Muscle layer of colon (tissue), 2 donors: Measurements from ENCODE around the gene GNAI2.

ENCODE experiments used
- H3K27ac ChIP-seq: one replicate; pipeline ENCODE4 v1.7.0; 2013; ENCODE audit warnings: low read depth, mild to moderate bottlenecking, low read length, moderate library complexity
- H3K27me3 ChIP-seq, 2 donors: one replicate each; pipeline ENCODE4 v1.7.0; 2013; ENCODE audit warnings: low read length in 2 of 2, mild to moderate bottlenecking in 2 of 2; ENCODE audit not compliant: insufficient read depth in 2 of 2, control insufficient read depth in 1 of 2
- H3K36me3 ChIP-seq: one replicate; pipeline ENCODE4 v1.7.0; 2013; ENCODE audit warnings: mild to moderate bottlenecking, low read length; ENCODE audit not compliant: insufficient read depth
- H3K4me1 ChIP-seq: one replicate; pipeline ENCODE4 v1.7.0; 2013; ENCODE audit warnings: mild to moderate bottlenecking, low read length; ENCODE audit not compliant: insufficient read depth
- H3K4me3 ChIP-seq, 2 donors: one replicate each; pipeline ENCODE4 v1.7.0; 2013; ENCODE audit warnings: low read length in 2 of 2, low read depth in 1 of 2, mild to moderate bottlenecking in 1 of 2, moderate library complexity in 1 of 2
- H3K9ac ChIP-seq: one replicate; pipeline ENCODE4 v1.7.0; 2013; ENCODE audit warnings: low read length
- H3K9me3 ChIP-seq: one replicate; pipeline ENCODE4 v1.7.0; 2013; ENCODE audit warnings: mild to moderate bottlenecking, low read length
- donor health status: abdominal sarcoma.
- donor health status: Adenocarcinoma of cecum.

GNAI2 gene

GRCh38 chr3:50194903-50195500 is 41.0 kb upstream of the GNAI2 start:
- H3K4me3 ChIP-seq: peak overlapping the region in 1 of 2 donors; percentile 23
- H3K27ac ChIP-seq: no peak overlapping the region
- peaks cover 31 to 42% of the 10 kb centered on the region in 2 donors for H3K27me3 ChIP-seq

GRCh38 chr3:50195501-50196252 is 40.3 kb upstream of the GNAI2 start:
- Histone ChIP-seq H3K4me3 (no peak overlapping the region), H3K9me3 (no peaks in the 10 kb centered on the region), H3K9ac (no peak overlapping the region), H3K36me3 (no peaks in the 10 kb centered on the region), H3K4me1 (peaks cover 14% of the 10 kb centered on the region), H3K27me3 (peaks cover 31 to 42% of the 10 kb centered on the region in 2 donors), H3K27ac (no peak overlapping the region)

More at GRCh38 chr3:50194903-50195500, 41.0 kb upstream of the GNAI2 start:
- H3K36me3 ChIP-seq: no peaks in the 10 kb centered on the region
- no peak overlapping the region for H3K9ac ChIP-seq
- H3K9me3 ChIP-seq: no peaks in the 10 kb centered on the region
- H3K4me1 ChIP-seq: peaks cover 14% of the 10 kb centered on the region

GRCh38 chr3:50196253-50196801 is 39.7 kb upstream of the GNAI2 start:
- Histone ChIP-seq H3K9ac (no peak overlapping the region), H3K36me3 (no peaks in the 10 kb centered on the region), H3K9me3 (no peaks in the 10 kb centered on the region), H3K4me1 (peaks cover 14% of the 10 kb centered on the region), H3K27ac (no peak overlapping the region), H3K4me3 (no peak overlapping the region), H3K27me3 (peaks cover 31 to 48% of the 10 kb centered on the region in 2 donors)

GRCh38 chr3:50201573-50202315 is 34.3 kb upstream of the GNAI2 start:
- H3K4me1 ChIP-seq: no peaks in the 10 kb centered on the region
- H3K9ac ChIP-seq: no peak overlapping the region
- no peak overlapping the region for H3K4me3 ChIP-seq
- no peaks in the 10 kb centered on the region for H3K36me3 ChIP-seq
- H3K27ac ChIP-seq: no peak overlapping the region
- H3K27me3 ChIP-seq: peaks cover 24 to 55% of the 10 kb centered on the region in 2 donors
- no peaks in the 10 kb centered on the region for H3K9me3 ChIP-seq

GRCh38 chr3:50202353-50203112 is 33.5 kb upstream of the GNAI2 start:
- no peaks in the 10 kb centered on the region for H3K9me3 ChIP-seq
- no peaks in the 10 kb centered on the region for H3K4me1 ChIP-seq
- peaks cover 24 to 55% of the 10 kb centered on the region in 2 donors for H3K27me3 ChIP-seq
- no peak overlapping the region for H3K27ac ChIP-seq
- no peak overlapping the region for H3K4me3 ChIP-seq
- H3K9ac ChIP-seq: no peak overlapping the region
- H3K36me3 ChIP-seq: no peaks in the 10 kb centered on the region

GRCh38 chr3:50203113-50203808 is 32.7 kb upstream of the GNAI2 start:
- H3K4me1 ChIP-seq: no peaks in the 10 kb centered on the region
- no peaks in the 10 kb centered on the region for H3K36me3 ChIP-seq
- H3K4me3 ChIP-seq: no peak overlapping the region
- H3K27me3 ChIP-seq: peaks cover 24 to 55% of the 10 kb centered on the region in 2 donors
- H3K27ac ChIP-seq: no peak overlapping the region
- H3K9ac ChIP-seq: no peak overlapping the region
- no peaks in the 10 kb centered on the region for H3K9me3 ChIP-seq

GRCh38 chr3:50203809-50204803 is 31.9 kb upstream of the GNAI2 start:
- no peaks in the 10 kb centered on the region for H3K36me3 ChIP-seq
- no peaks in the 10 kb centered on the region for H3K4me1 ChIP-seq
- H3K4me3 ChIP-seq: no peak overlapping the region
- H3K27ac ChIP-seq: no peak overlapping the region
- H3K9me3 ChIP-seq: no peaks in the 10 kb centered on the region
- H3K27me3 ChIP-seq: peaks cover 24 to 55% of the 10 kb centered on the region in 2 donors
- no peak overlapping the region for H3K9ac ChIP-seq

GRCh38 chr3:50204804-50205412 is 31.1 kb upstream of the GNAI2 start, which contains the start of gene SLC38A3:
TSS of gene SLC38A3 (plus strand) at chr3:50205271. CDS start at chr3:50214200, 8,929 bp downstream.
- Histone ChIP-seq H3K36me3 (no peaks in the 10 kb centered on the region), H3K9ac (no peak within 1 kb of the TSS), H3K4me3 (peak within 1 kb of the TSS in 1 of 2 donors; percentile 21), H3K4me1 (no peaks in the 10 kb centered on the region), H3K27ac (no peak within 1 kb of the TSS), H3K27me3 (peaks cover 24 to 55% of the 10 kb centered on the region in 2 donors), H3K9me3 (no peaks in the 10 kb centered on the region)

GRCh38 chr3:50205413-50206276 is 30.4 kb upstream of the GNAI2 start:
- Histone ChIP-seq H3K9ac (no peak overlapping the region), H3K4me3 (peak overlapping the region in 1 of 2 donors; percentile 21), H3K27ac (no peak overlapping the region), H3K36me3 (no peaks in the 10 kb centered on the region), H3K27me3 (peaks cover 24 to 55% of the 10 kb centered on the region in 2 donors), H3K4me1 (no peaks in the 10 kb centered on the region), H3K9me3 (no peaks in the 10 kb centered on the region)
